GM18951 (cell line): ENCODE data around the gene REG3A.

ENCODE experiments used
- POLR2A ChIP-seq: IDR thresholded peaks from 4 replicates; pipeline ENCODE4 v1.6.1; 2011; ENCODE audit warnings: mild to moderate bottlenecking; ENCODE audit not compliant: insufficient read length, insufficient read depth; ENCODE audit errors: extremely low read depth
- in situ Hi-C: fragments of 300-500 bp; cut with MboI; formaldehyde crosslinking; loops from one replicate; pipeline ENCODE4 v1.12.0; 2022; ENCODE audit warnings: low sequenced_read_pairs, mixed read lengths, inconsistent platforms; ENCODE audit not compliant: unreplicated experiment

REG3A gene

GRCh38 chr2:79159653-79160052 lies at the start of gene REG3A:
TSS of gene REG3A (minus strand) at chr2:79159753. CDS start at chr2:79159405, 348 bp downstream.
- no peak for TF ChIP-seq POLR2A
- in situ Hi-C loops, result no loop called here

GRCh38 chr2:79200762-79201161 lies 41.2 kb upstream of the REG3A start:
- in situ Hi-C loops, result no loop called here
- no peak for TF ChIP-seq POLR2A

- TF ChIP-seq POLR2A, result no peak
- in situ Hi-C loops, result no loop called here
Measured at GRCh38 chr2:79191816-79192215, 32.3 kb upstream of the REG3A start.

GRCh38 chr2:79191081-79191480 lies 31.5 kb upstream of the REG3A start:
- TF ChIP-seq POLR2A, result no peak
- in situ Hi-C loops, result no loop called here

GRCh38 chr2:79189465-79189864 lies 29.9 kb upstream of the REG3A start:
- no peak for TF ChIP-seq POLR2A
- in situ Hi-C loops, result no loop called here

- no peak for TF ChIP-seq POLR2A
- in situ Hi-C loops, result no loop called here
Measured at GRCh38 chr2:79181617-79182016, 22.1 kb upstream of the REG3A start.

- in situ Hi-C loops, result no loop called here
- TF ChIP-seq POLR2A, result no peak
Measured at GRCh38 chr2:79180092-79180491, 20.5 kb upstream of the REG3A start.

GRCh38 chr2:79179036-79179435 lies 19.5 kb upstream of the REG3A start:
- TF ChIP-seq POLR2A, result no peak
- in situ Hi-C loops, result no loop called here

GRCh38 chr2:79178076-79178674 lies 18.6 kb upstream of the REG3A start:
- no peak for TF ChIP-seq POLR2A
- in situ Hi-C loops, result no loop called here

GRCh38 chr2:79171348-79171958 lies 11.9 kb upstream of the REG3A start:
- in situ Hi-C loops, result no loop called here
- no peak for TF ChIP-seq POLR2A

- TF ChIP-seq POLR2A, result no peak
- in situ Hi-C loops, result no loop called here
Measured at GRCh38 chr2:79162801-79163200, 3.2 kb upstream of the REG3A start.

GRCh38 chr2:79162132-79162531 lies 2.6 kb upstream of the REG3A start:
- no peak for TF ChIP-seq POLR2A
- in situ Hi-C loops, result no loop called here

GRCh38 chr2:79159030-79159429 lies 523 bp downstream of the REG3A start:
- in situ Hi-C loops, result no loop called here
- no peak for TF ChIP-seq POLR2A

GRCh38 chr2:79155826-79156476 lies 3.6 kb downstream of the REG3A start:
- no peak for TF ChIP-seq POLR2A
- in situ Hi-C loops, result no loop called here
